Hepatocyte (in vitro differentiated cells): ENCODE results near the gene SNCB.

Experiments
- CTCF ChIP-seq: fragments of 200-600 bp; sonication (generic); IDR thresholded peaks from 2 replicates; pipeline ENCODE4 v1.5.1; 2016; ENCODE audit warnings: antibody characterized with exemption, mild to moderate bottlenecking; ENCODE audit not compliant: poor library complexity
- EZH2 ChIP-seq: fragments of 200-600 bp; sonication (generic); IDR thresholded peaks from 2 replicates; pipeline ENCODE4 v1.6.1; 2016; ENCODE audit warnings: antibody characterized with exemption, mild to moderate bottlenecking, borderline replicate concordance

- TF ChIP-seq CTCF = peak; percentile 44
- TF ChIP-seq EZH2 = no peak
Observed at GRCh38 chr5:176675676-176676360, 45.5 kb upstream of the SNCB start.
